ENCODE data around the gene ZFX.

ZFX gene

DNA sequence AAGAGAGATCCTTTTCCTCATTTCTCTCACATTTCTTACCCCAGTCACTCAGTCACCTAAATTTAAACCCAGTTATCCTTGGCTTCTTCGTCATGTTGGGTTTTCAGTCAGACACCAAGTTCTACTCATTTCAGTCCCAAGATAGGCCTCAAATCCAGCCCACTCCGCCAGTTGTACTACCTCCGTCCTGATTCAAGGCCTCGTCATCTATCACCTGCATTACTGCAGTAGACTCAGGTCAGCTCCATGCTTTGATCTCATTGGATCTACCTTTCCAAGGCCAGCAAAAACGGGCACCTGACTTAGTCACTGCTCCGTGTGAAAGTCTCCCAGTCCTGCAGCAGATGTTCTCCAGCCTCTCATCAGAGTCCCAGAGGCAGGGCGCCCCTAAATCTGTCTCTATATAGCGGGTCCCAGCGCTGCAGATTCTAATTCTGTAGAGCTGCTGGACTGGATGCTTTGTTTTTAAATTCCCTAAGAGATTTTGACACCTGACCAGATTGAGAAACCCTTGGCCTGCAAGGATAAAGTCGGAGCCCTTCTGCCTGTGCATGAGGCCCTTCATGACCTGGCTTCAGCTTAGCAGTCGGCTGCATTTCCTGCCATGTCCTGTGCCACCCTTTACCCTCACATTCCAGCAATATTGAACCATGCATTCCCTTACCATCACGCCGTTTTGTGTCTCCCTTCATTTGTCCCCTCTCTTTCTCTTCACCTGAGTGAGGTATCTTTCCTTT is 53.7 kb downstream of the ZFX start:
- Histone ChIP-seq H3K27ac (ENCODE audit: low read depth, low read length) (no peak overlapping the region), H3K4me1 (ENCODE audit: insufficient read depth, low read length) (peaks cover 26% of the 10 kb centered on the region), H3K36me3 (ENCODE audit: insufficient read depth, low read length) (peaks cover 7% of the 10 kb centered on the region)

DNA sequence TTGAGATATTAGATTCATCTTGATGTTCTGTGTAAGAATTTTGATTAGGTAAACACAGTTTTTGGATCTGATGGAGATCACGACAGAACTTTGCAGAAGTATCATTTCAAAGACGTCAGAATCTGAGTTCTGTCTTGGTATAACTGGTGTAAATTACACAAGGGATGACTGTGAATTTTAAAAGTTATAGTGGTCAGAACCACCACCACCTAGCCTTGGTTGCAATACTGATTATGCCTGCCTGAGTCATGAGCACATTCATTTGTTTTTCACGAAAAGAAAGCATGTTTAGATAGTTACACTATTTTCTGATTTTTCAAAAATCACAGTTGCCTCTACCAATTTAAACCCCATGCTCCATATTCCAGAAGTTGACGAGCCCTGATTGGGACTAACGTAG is 54.8 kb downstream of the ZFX start:
- H3K36me3 ChIP-seq (ENCODE audit: insufficient read depth, low read length) = peaks cover 16% of the 10 kb centered on the region
- no peak overlapping the region for H3K27ac ChIP-seq (ENCODE audit: low read depth, low read length)
- H3K9me3 ChIP-seq (ENCODE audit: low read length) = no peaks in the 10 kb centered on the region
- no peak overlapping the region for H3K4me3 ChIP-seq (ENCODE audit: low read depth in 1 of 2, low read length in 2 of 2)
- no peaks in the 10 kb centered on the region for H3K27me3 ChIP-seq (ENCODE audit: control insufficient read depth in 1 of 2, insufficient read depth in 2 of 2, low read length in 2 of 2)
- H3K9ac ChIP-seq (ENCODE audit: low read length) = no peak overlapping the region
- H3K4me1 ChIP-seq (ENCODE audit: insufficient read depth, low read length) = peaks cover 26% of the 10 kb centered on the region

More for the DNA sequence above, 53.7 kb downstream of the ZFX start:
- H3K9ac ChIP-seq (ENCODE audit: low read length) = no peak overlapping the region
- H3K4me3 ChIP-seq (ENCODE audit: low read depth in 1 of 2, low read length in 2 of 2) = no peak overlapping the region
- no peaks in the 10 kb centered on the region for H3K27me3 ChIP-seq (ENCODE audit: control insufficient read depth in 1 of 2, insufficient read depth in 2 of 2, low read length in 2 of 2)
- no peaks in the 10 kb centered on the region for H3K9me3 ChIP-seq (ENCODE audit: low read length)

DNA sequence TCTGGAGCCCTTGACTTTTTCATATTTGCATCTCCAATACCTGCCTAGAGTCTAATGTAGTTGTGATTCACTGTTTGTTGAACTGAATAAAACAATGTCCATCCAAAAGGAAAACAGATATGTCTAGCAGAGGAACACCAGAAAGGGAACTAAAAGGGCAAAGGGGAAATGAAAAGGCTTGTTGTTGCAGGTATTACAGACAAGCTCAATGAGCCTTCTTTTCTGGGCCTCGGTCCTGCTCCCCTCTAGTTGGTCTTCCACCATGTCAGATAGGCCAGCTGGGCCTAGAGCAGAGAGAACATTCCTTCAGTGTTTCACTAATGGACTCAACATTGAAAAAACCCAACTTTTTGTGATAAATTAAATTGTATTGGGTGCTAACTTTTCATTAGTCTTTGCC is 55.4 kb downstream of the ZFX start:
- no peaks in the 10 kb centered on the region for H3K27me3 ChIP-seq (ENCODE audit: control insufficient read depth in 1 of 2, insufficient read depth in 2 of 2, low read length in 2 of 2)
- H3K4me3 ChIP-seq (ENCODE audit: low read depth in 1 of 2, low read length in 2 of 2) = no peak overlapping the region
- H3K9me3 ChIP-seq (ENCODE audit: low read length) = no peaks in the 10 kb centered on the region
- H3K9ac ChIP-seq (ENCODE audit: low read length) = no peak overlapping the region
- peaks cover 26% of the 10 kb centered on the region for H3K4me1 ChIP-seq (ENCODE audit: insufficient read depth, low read length)
- no peak overlapping the region for H3K27ac ChIP-seq (ENCODE audit: low read depth, low read length)
- peaks cover 22% of the 10 kb centered on the region for H3K36me3 ChIP-seq (ENCODE audit: insufficient read depth, low read length)

DNA sequence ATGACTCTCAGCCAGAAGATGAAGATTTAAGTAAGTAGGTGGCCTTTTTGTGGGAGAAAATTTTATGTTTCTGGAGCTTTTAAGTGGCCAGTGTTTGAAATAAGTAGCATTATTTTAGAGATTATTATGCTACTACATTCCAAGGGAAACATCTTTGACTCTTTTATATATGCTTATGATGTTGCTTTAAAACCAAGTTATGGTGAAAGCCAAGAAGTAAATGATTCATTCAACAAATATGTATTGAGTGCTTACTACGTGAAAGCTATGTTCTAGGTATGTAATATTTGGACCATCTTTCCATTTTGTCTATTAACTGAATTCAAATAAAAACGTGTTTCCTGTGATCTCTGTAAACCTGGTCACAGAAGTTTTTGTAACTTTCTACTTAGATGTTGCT is 58.3 kb downstream of the ZFX start:
- Histone ChIP-seq H3K9me3 (ENCODE audit: low read length) (no peaks in the 10 kb centered on the region), H3K9ac (ENCODE audit: low read length) (no peak overlapping the region), H3K27me3 (ENCODE audit: control insufficient read depth in 1 of 2, insufficient read depth in 2 of 2, low read length in 2 of 2) (no peaks in the 10 kb centered on the region), H3K27ac (ENCODE audit: low read depth, low read length) (no peak overlapping the region), H3K4me3 (ENCODE audit: low read depth in 1 of 2, low read length in 2 of 2) (no peak overlapping the region), H3K4me1 (ENCODE audit: insufficient read depth, low read length) (peaks cover 7% of the 10 kb centered on the region), H3K36me3 (ENCODE audit: insufficient read depth, low read length) (peaks cover 45% of the 10 kb centered on the region)

DNA sequence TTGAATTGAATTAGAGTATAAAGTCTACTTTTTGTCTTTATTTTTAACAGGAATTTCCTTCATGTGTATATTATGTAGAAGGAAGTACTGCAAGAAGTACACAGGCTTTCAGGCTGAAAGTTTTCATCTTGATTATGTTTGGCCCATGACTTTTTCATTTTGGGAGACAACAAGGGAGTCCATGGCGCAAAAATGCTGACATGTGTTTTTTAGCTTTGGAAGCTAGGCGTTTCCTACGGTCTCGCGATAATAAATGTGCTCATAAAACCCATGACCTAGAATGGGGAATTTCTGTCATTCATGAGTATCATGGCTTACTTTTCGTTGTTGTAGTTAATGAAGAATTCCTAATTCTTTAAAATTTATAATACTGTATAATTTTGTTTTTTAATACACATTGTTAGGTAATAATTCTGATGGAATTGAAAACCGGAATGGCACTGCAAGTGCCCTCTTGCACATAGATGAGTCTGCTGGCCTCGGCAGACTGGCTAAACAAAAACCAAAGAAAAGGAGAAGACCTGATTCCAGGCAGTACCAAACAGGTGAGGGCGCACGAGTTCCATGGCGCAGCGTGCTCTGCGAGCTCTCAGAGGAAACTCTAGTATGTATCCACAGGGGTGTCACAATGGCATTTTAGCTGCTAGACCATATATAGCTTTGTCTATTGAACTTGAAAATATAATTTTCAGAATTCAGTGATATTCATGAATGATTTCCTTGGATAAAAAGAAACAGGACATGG is 59.1 kb downstream of the ZFX start:
- H3K36me3 ChIP-seq (ENCODE audit: insufficient read depth, low read length) = peaks cover 49% of the 10 kb centered on the region
- no peaks in the 10 kb centered on the region for H3K9me3 ChIP-seq (ENCODE audit: low read length)
- no peak overlapping the region for H3K9ac ChIP-seq (ENCODE audit: low read length)
- H3K27me3 ChIP-seq (ENCODE audit: control insufficient read depth in 1 of 2, insufficient read depth in 2 of 2, low read length in 2 of 2) = no peaks in the 10 kb centered on the region
- no peak overlapping the region for H3K27ac ChIP-seq (ENCODE audit: low read depth, low read length)
- no peak overlapping the region for H3K4me3 ChIP-seq (ENCODE audit: low read depth in 1 of 2, low read length in 2 of 2)
- H3K4me1 ChIP-seq (ENCODE audit: insufficient read depth, low read length) = peaks cover 7% of the 10 kb centered on the region

DNA sequence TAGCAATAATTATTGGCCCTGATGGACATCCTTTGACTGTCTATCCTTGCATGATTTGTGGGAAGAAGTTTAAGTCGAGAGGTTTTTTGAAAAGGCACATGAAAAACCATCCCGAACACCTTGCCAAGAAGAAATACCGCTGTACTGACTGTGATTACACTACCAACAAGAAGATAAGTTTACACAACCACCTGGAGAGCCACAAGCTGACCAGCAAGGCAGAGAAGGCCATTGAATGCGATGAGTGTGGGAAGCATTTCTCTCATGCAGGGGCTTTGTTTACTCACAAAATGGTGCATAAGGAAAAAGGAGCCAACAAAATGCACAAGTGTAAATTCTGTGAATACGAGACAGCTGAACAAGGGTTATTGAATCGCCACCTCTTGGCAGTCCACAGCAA is 60.7 kb downstream of the ZFX start:
- peaks cover 58% of the 10 kb centered on the region for H3K36me3 ChIP-seq (ENCODE audit: insufficient read depth, low read length)
- no peak overlapping the region for H3K9ac ChIP-seq (ENCODE audit: low read length)
- no peaks in the 10 kb centered on the region for H3K4me1 ChIP-seq (ENCODE audit: insufficient read depth, low read length)
- no peak overlapping the region for H3K4me3 ChIP-seq (ENCODE audit: low read depth in 1 of 2, low read length in 2 of 2)
- H3K27me3 ChIP-seq (ENCODE audit: control insufficient read depth in 1 of 2, insufficient read depth in 2 of 2, low read length in 2 of 2) = no peaks in the 10 kb centered on the region
- H3K9me3 ChIP-seq (ENCODE audit: low read length) = no peaks in the 10 kb centered on the region
- no peak overlapping the region for H3K27ac ChIP-seq (ENCODE audit: low read depth, low read length)

DNA sequence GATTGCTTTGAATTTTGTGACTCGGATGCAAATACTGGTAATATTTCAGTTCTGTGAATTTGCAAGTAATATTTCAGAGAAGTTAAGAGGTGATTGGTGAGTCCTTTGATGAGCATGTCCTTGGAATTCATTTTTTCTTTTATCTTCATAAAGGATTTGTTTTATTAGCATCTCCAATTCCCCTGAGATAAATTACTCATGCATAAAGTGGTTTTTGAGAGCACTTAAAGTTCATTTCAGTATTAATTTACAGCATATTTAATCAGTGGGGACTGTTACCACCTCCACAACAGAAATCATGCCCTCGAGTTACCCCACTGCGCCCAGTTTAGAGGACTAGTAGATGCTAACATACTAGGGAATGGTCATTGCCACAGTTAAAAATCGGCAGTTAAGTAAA is 65.0 kb downstream of the ZFX start:
- no peaks in the 10 kb centered on the region for H3K4me1 ChIP-seq (ENCODE audit: insufficient read depth, low read length)
- H3K9me3 ChIP-seq (ENCODE audit: low read length) = no peaks in the 10 kb centered on the region
- no peak overlapping the region for H3K9ac ChIP-seq (ENCODE audit: low read length)
- no peak overlapping the region for H3K4me3 ChIP-seq (ENCODE audit: low read depth in 1 of 2, low read length in 2 of 2)
- no peaks in the 10 kb centered on the region for H3K27me3 ChIP-seq (ENCODE audit: control insufficient read depth in 1 of 2, insufficient read depth in 2 of 2, low read length in 2 of 2)
- H3K36me3 ChIP-seq (ENCODE audit: insufficient read depth, low read length) = peaks cover 40% of the 10 kb centered on the region
- no peak overlapping the region for H3K27ac ChIP-seq (ENCODE audit: low read depth, low read length)

DNA sequence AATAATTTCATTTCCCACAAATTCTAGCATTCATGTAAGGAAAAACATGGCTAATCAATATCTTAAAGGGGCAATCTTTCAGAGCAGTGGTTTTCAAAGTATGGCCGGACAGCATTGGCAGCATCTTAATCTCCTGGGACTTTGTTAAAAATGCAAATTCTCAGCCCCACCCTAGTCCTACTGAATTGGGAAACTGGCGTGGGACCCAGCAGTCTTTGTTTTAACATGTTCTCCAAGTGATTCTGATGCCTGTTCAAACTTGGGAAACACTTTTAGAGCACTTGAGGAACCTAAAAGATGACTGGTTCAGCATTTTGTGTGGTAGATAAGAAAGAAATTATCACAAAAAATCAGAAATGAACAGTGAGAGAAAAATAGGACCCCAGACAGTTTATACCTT is 65.7 kb downstream of the ZFX start:
- no peak overlapping the region for H3K27ac ChIP-seq (ENCODE audit: low read depth, low read length)
- no peaks in the 10 kb centered on the region for H3K9me3 ChIP-seq (ENCODE audit: low read length)
- peaks cover 33% of the 10 kb centered on the region for H3K36me3 ChIP-seq (ENCODE audit: insufficient read depth, low read length)
- no peak overlapping the region for H3K4me3 ChIP-seq (ENCODE audit: low read depth in 1 of 2, low read length in 2 of 2)
- H3K27me3 ChIP-seq (ENCODE audit: control insufficient read depth in 1 of 2, insufficient read depth in 2 of 2, low read length in 2 of 2) = no peaks in the 10 kb centered on the region
- no peak overlapping the region for H3K9ac ChIP-seq (ENCODE audit: low read length)
- no peaks in the 10 kb centered on the region for H3K4me1 ChIP-seq (ENCODE audit: insufficient read depth, low read length)

DNA sequence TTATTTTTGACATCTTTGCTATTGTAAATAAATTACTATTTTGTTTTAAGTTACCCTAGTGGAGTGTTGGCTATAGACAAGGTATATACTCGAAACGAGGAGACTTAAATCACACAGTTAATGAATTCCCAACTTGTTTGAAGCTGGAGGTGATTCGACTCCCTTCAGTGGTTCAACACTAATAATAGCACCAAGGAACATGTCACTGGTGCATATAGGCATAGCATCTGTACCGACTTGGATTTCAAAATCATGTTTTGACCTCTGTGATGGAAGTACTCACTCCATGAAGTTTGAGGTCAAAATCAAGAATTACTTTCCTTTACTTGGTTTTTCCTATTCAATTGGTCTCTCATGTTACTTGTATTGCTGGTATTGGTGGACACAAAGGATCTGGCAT is 66.5 kb downstream of the ZFX start:
- Histone ChIP-seq H3K27ac (ENCODE audit: low read depth, low read length) (no peak overlapping the region), H3K9ac (ENCODE audit: low read length) (no peak overlapping the region), H3K9me3 (ENCODE audit: low read length) (no peaks in the 10 kb centered on the region), H3K27me3 (ENCODE audit: control insufficient read depth in 1 of 2, insufficient read depth in 2 of 2, low read length in 2 of 2) (no peaks in the 10 kb centered on the region), H3K36me3 (ENCODE audit: insufficient read depth, low read length) (peaks cover 26% of the 10 kb centered on the region), H3K4me3 (ENCODE audit: low read depth in 1 of 2, low read length in 2 of 2) (no peak overlapping the region), H3K4me1 (ENCODE audit: insufficient read depth, low read length) (no peaks in the 10 kb centered on the region)

DNA sequence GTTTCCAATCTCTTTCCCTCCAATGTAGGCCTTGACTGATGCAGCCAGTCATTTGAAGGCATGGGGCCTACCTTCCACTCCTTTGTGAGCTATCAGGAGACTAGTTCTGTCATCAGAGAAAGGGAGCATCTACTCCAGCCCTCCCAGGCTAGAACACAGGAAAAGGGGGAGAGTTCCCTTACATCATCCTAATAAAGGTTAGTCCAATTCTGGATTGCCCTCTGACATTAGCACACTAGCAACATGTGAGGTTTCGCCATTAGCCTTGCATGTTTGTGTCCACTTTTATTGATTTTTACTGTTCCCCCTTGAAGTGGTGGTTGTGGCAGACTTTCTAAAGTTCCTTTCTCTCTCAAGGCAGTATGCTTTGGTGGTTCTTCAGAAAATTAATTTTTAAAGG is 67.3 kb downstream of the ZFX start:
- Histone ChIP-seq H3K27ac (ENCODE audit: low read depth, low read length) (no peak overlapping the region), H3K4me3 (ENCODE audit: low read depth in 1 of 2, low read length in 2 of 2) (no peak overlapping the region), H3K36me3 (ENCODE audit: insufficient read depth, low read length) (peaks cover 18% of the 10 kb centered on the region), H3K9me3 (ENCODE audit: low read length) (no peaks in the 10 kb centered on the region), H3K27me3 (ENCODE audit: control insufficient read depth in 1 of 2, insufficient read depth in 2 of 2, low read length in 2 of 2) (no peaks in the 10 kb centered on the region), H3K4me1 (ENCODE audit: insufficient read depth, low read length) (no peaks in the 10 kb centered on the region), H3K9ac (ENCODE audit: low read length) (no peak overlapping the region)

DNA sequence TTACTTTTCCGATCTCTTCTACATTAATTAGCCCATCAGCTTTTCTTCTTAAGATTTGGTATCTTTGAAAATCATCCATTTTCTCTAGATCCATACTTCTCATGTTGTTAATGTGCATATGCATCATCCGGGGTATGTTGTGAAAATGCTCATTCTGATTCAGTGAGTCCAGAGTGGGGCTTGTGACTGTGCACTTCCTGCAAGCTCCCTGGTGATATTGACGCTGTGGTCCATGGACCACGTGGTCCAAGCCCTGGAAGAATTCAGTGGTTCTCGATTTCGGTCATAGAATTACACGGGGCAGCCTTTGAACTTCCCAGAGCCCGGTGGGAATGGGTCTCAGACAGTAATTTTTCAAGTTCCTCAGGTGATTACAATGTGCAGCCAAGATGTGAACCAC is 69.8 kb downstream of the ZFX start:
- Histone ChIP-seq H3K4me1 (ENCODE audit: insufficient read depth, low read length) (no peaks in the 10 kb centered on the region), H3K9ac (ENCODE audit: low read length) (no peak overlapping the region), H3K27me3 (ENCODE audit: control insufficient read depth in 1 of 2, insufficient read depth in 2 of 2, low read length in 2 of 2) (no peaks in the 10 kb centered on the region), H3K4me3 (ENCODE audit: low read depth in 1 of 2, low read length in 2 of 2) (no peak overlapping the region), H3K9me3 (ENCODE audit: low read length) (no peaks in the 10 kb centered on the region), H3K27ac (ENCODE audit: low read depth, low read length) (no peak overlapping the region), H3K36me3 (ENCODE audit: insufficient read depth, low read length) (peaks cover 9% of the 10 kb centered on the region)

DNA sequence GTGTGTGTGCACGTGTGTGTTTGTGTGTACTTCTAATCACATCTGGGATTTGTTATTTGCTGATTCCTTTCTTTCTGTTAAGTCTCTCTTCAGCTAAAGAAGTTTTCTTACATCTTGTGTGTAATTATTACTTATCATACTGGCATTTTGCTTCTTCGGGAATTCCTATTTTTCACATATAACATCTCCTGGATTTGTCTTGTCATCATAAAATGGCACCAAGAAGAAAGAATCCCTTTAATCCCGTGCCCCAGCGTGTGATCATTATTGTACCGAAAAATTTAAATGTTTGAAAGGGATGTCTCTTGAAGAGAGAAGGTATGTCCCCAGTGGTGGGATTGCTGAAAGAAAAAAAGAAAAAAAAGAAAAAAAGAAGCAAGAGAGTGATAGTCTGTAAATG is 72.3 kb downstream of the ZFX start:
- Histone ChIP-seq H3K27ac (ENCODE audit: low read depth, low read length) (no peak overlapping the region), H3K9me3 (ENCODE audit: low read length) (no peaks in the 10 kb centered on the region), H3K4me1 (ENCODE audit: insufficient read depth, low read length) (no peaks in the 10 kb centered on the region), H3K9ac (ENCODE audit: low read length) (no peak overlapping the region), H3K27me3 (ENCODE audit: control insufficient read depth in 1 of 2, insufficient read depth in 2 of 2, low read length in 2 of 2) (no peaks in the 10 kb centered on the region), H3K4me3 (ENCODE audit: low read depth in 1 of 2, low read length in 2 of 2) (no peak overlapping the region), H3K36me3 (ENCODE audit: insufficient read depth, low read length) (no peaks in the 10 kb centered on the region)

Measured in muscle layer of colon (tissue), 2 donors.